K562 (cell line): ENCODE measurements around the gene ZKSCAN1. TPM values are rescaled to one million over a fixed set of nuclear protein-coding genes. Genes with fewer than 3 reads are reported as not detected.
A peak's percentile ranks its signal among the peaks of the same experiment; 100 is the strongest.

ENCODE experiments used
- ASH1L ChIP-seq: fragments of 450-650 bp; IDR thresholded peaks from 2 replicates; pipeline ENCODE4 v1.6.1; 2018; ENCODE audit warnings: borderline replicate concordance, mild to moderate bottlenecking, low read depth; ENCODE audit not compliant: partially characterized antibody
- EGR1 ChIP-seq: fragments of 450-650 bp; conservative IDR thresholded peaks from 2 replicates; pipeline ENCODE4 v1.6.1; 2017; ENCODE audit warnings: mild to moderate bottlenecking
- HDAC1 ChIP-seq, 2 experiments: fragments of 450-650 bp; IDR thresholded peaks; 2 replicates each; pipeline ENCODE4 v1.6.1; 2016 to 2017; ENCODE audit warnings: inconsistent platforms in 1 of 2, mild to moderate bottlenecking in 1 of 2, moderate library complexity in 1 of 2
- ZBTB2 ChIP-seq: fragments of 450-650 bp; IDR thresholded peaks from 2 replicates; pipeline ENCODE4 v1.6.1; 2016; ENCODE audit warnings: antibody characterized with exemption
- ZBTB40 ChIP-seq, 2 experiments: fragments of 450-650 bp in 1 of 2; sonication (generic) in 1 of 2; formaldehyde crosslinking in 1 of 2; IDR thresholded peaks; 2 replicates each; pipeline versions ENCODE4 v1.7.1 to v1.9.0; 2016 to 2022; ENCODE audit warnings: inconsistent platforms in 1 of 2, mild to moderate bottlenecking in 1 of 2, missing genetic modification reagents in 1 of 2
- ZNF134 ChIP-seq: fragments of 250-450 bp; sonication (Bioruptor Pico); conservative IDR thresholded peaks from 2 replicates; pipeline ENCODE4 v1.4.0; 2020
- ZNF280A ChIP-seq: fragments of 450-650 bp; IDR thresholded peaks from 2 replicates; pipeline ENCODE4 v1.6.1; 2018; ENCODE audit warnings: mild to moderate bottlenecking, low read depth; ENCODE audit not compliant: partially characterized antibody
- ZNF324 ChIP-seq: fragments of 250-450 bp; sonication (Bioruptor Pico); IDR thresholded peaks from 2 replicates; pipeline ENCODE4 v1.4.0; 2020; ENCODE audit warnings: mild to moderate bottlenecking
- polyA plus RNA-seq, 8 experiments: library from polyadenylated mRNA; depleted of rRNA in 4 of 8; stranded (reverse) in 5 of 8; unstranded in 3 of 8; fragments of >200 nt; fragmentation: Nextera tagmentation in 2 of 8; fragmentation: Illumina TruSeq in 1 of 8; extraction: Ambion mirVana in 2 of 8; extraction: Trizol in 1 of 8; gene quantifications; 2 replicates each; pipeline versions ENCODE4 v1.2.1 to v1.2.3, GENCODE V29; 2011 to 2014; ENCODE audit warnings: inconsistent platforms in 1 of 8, missing spikeins in 1 of 8
- total RNA-seq, 7 experiments: library from RNA; depleted of rRNA in 6 of 7; stranded (reverse); fragments of >200 nt in 6 of 7; fragmentation: Illumina TruSeq in 2 of 7; extraction: Trizol in 2 of 7; gene quantifications; 2 replicates each; pipeline versions ENCODE4 v1.2.1 to v1.2.3, GENCODE V29; 2011 to 2021; ENCODE audit warnings: low replicate concordance in 1 of 7

Gene ZKSCAN1
- total and polyA plus RNA-seq, 9 of the 15 experiments (the other 6 are each of a cell fraction or from before 2014, with no cell fraction given): 5.3 to 43.0 (median 23.2) TPM

- TF ChIP-seq ZNF280A (peak; percentile 8), HDAC1 (IDR thresholded peaks at IDR 0.05) (0 out of 4 replicates have a peak, but pooled peaks of 1 of the 2 experiments have one; percentile 6), ZNF134 (no peak), ZNF324 (no peak), ZBTB2 (peak; percentile 22; the same call in 1 of the 2 replicates), ASH1L (peak; percentile 21), EGR1 (peak; percentile 71), ZBTB40 (IDR thresholded peaks at IDR 0.05) (no peak), ZBTB40 (CRISPR knock-in tag; IDR thresholded peaks at IDR 0.05) (no peak)
These were observed 74.2 kb downstream of the ZKSCAN1 start (continued) for GRCh38 chr7:100089458-100090196.
